ENCODE data around the gene TAT. TPM values are rescaled to one million over a fixed set of nuclear protein-coding genes. Genes with fewer than 3 reads are reported as not detected.

Gene TAT
- not detected for total RNA-seq

GRCh38 chr16:71576971-71577370 is at the start of gene TAT:
Gene TAT (minus strand): TSS chr16:71577092. CDS start chr16:71576415, 677 bp downstream.

GRCh38 chr16:71626018-71626857 is 49.3 kb upstream of the TAT start, which contains the start of gene MARVELD3:
Gene MARVELD3 (plus strand): TSS chr16:71626184. CDS start chr16:71626230, 46 bp downstream.

GRCh38 chr16:71526111-71526631 is 50.7 kb downstream of the TAT start, which contains the start of gene CHST4:
Gene CHST4 (plus strand): TSS chr16:71526426. CDS start chr16:71536678, 10,252 bp downstream.

Other genes starting within 250 kb of the TAT start
- gene CALB2, start 218.4 kb downstream of the TAT start, total RNA-seq = 21.0 TPM
- gene TLE7, start 135.0 kb downstream of the TAT start, total RNA-seq = not detected
- 15.4 TPM for gene ZNF23, start 114.8 kb downstream of the TAT start, total RNA-seq
- gene ZNF19, start 87.8 kb downstream of the TAT start, total RNA-seq = 13.4 TPM
- gene CHST4, start 50.7 kb downstream of the TAT start, total RNA-seq = 0.44 TPM
- gene MARVELD3, start 49.1 kb upstream of the TAT start, total RNA-seq = 1.9 TPM
- 24.3 TPM for gene PHLPP2, start 147.6 kb upstream of the TAT start, total RNA-seq
- gene AP1G1, start 231.7 kb upstream of the TAT start, total RNA-seq = 136 TPM

Measured in camera-type eye (tissue), 1 donor.